GM23248 (cell line): Measurements from ENCODE around the gene SMIM3. TPM values are rescaled to one million over a fixed set of nuclear protein-coding genes. Genes with fewer than 3 reads are reported as not detected.
"Not testable (repeated sequence)": the region's sequence is repeated elsewhere in the genome, so short reads cannot be mapped to it uniquely, and the experiment has no call there.

Experiments used
- DNase-seq: peaks from one replicate; pipeline ENCODE4 v3.0.0-alpha.2; 2015
- H2AFZ ChIP-seq: fragments of 200-600 bp; sonication (generic); 2 replicates; pipeline ENCODE4 v1.6.1; 2016; ENCODE audit warnings: antibody characterized with exemption
- H3F3A ChIP-seq: fragments of 200-600 bp; sonication (generic); 2 replicates; pipeline ENCODE4 v1.6.1; 2016; ENCODE audit warnings: mild to moderate bottlenecking, antibody characterized with exemption, mixed run types; ENCODE audit not compliant: insufficient read depth
- H3K27ac ChIP-seq: fragments of 200-600 bp; sonication (generic); 2 replicates; pipeline ENCODE4 v1.5.1; 2016; ENCODE audit warnings: mild to moderate bottlenecking
- H3K27me3 ChIP-seq: fragments of 200-600 bp; sonication (generic); replicated peaks from 2 replicates; pipeline ENCODE4 v1.6.1; 2016; ENCODE audit warnings: mild to moderate bottlenecking; ENCODE audit not compliant: insufficient read depth
- H3K36me3 ChIP-seq: fragments of 200-600 bp; sonication (generic); 2 replicates; pipeline ENCODE4 v1.6.1; 2016; ENCODE audit warnings: low read depth, mild to moderate bottlenecking
- H3K4me1 ChIP-seq: fragments of 200-600 bp; sonication (generic); 2 replicates; pipeline ENCODE4 v1.6.1; 2016; ENCODE audit warnings: mild to moderate bottlenecking; ENCODE audit not compliant: insufficient read depth
- H3K4me2 ChIP-seq: fragments of 200-600 bp; sonication (generic); one replicate; pipeline ENCODE4 v1.6.1; 2016; ENCODE audit warnings: mild to moderate bottlenecking; ENCODE audit not compliant: unreplicated experiment
- H3K4me3 ChIP-seq: fragments of 200-600 bp; sonication (generic); 2 replicates; pipeline ENCODE4 v1.5.1; 2016; ENCODE audit warnings: mild to moderate bottlenecking
- H3K79me2 ChIP-seq: fragments of 200-600 bp; sonication (generic); 2 replicates; pipeline ENCODE4 v1.6.1; 2016; ENCODE audit warnings: mild to moderate bottlenecking; ENCODE audit not compliant: insufficient read depth
- H3K9ac ChIP-seq: fragments of 200-600 bp; sonication (generic); 2 replicates; pipeline ENCODE4 v1.6.1; 2016; ENCODE audit warnings: mild to moderate bottlenecking
- H3K9me2 ChIP-seq: fragments of 200-600 bp; sonication (generic); 2 replicates; pipeline ENCODE4 v1.6.1; 2016; ENCODE audit warnings: mixed run types, mild to moderate bottlenecking, moderate library complexity; ENCODE audit not compliant: insufficient read depth
- H3K9me3 ChIP-seq: fragments of 200-600 bp; sonication (generic); one replicate; pipeline ENCODE4 v1.6.1; 2017; ENCODE audit warnings: low read depth
- H4K20me1 ChIP-seq: fragments of 200-600 bp; sonication (generic); 2 replicates; pipeline ENCODE4 v1.6.0; 2016; ENCODE audit not compliant: insufficient read depth
- EZH2 ChIP-seq: fragments of 200-600 bp; sonication (generic); IDR thresholded peaks from 2 replicates; pipeline ENCODE4 v1.6.1; 2018; ENCODE audit warnings: antibody characterized with exemption, mild to moderate bottlenecking; ENCODE audit not compliant: insufficient read depth, poor library complexity, severe bottlenecking
- EZH2phosphoT487 ChIP-seq: fragments of 200-600 bp; sonication (generic); IDR thresholded peaks from 2 replicates; pipeline ENCODE4 v1.6.1; 2018; ENCODE audit warnings: antibody characterized with exemption, moderate library complexity, mild to moderate bottlenecking, low read depth; ENCODE audit not compliant: insufficient read depth
- WGBS, 2 experiments: methylation state at CpG; one replicate each; pipeline ENCODE4 v1.1.6; 2015 to 2017; ENCODE audit warnings: low lambda C conversion rate in 2 of 2, low coverage in 1 of 2; ENCODE audit errors: missing lambda C conversion rate in 2 of 2; 5-methylcytosine and 5-hydroxymethylcytosine counted together
- in situ Hi-C: fragments of 300-500 bp; cut with MboI; formaldehyde crosslinking; loops from 2 replicates; pipeline ENCODE4 v1.15.0; 2020
- polyA plus RNA-seq: library from polyadenylated mRNA; unstranded; fragments of >200 nt; fragmentation: Nextera tagmentation; extraction: Ambion mirVana; gene quantifications from 2 replicates; pipeline ENCODE4 v1.2.1, GENCODE V29; 2016
- total RNA-seq: library from RNA; depleted of rRNA; stranded (reverse); fragments of >200 nt; shearing (Covaris generic); gene quantifications from 2 replicates; pipeline ENCODE4 v1.2.3, GENCODE V29; 2014; rRNA removed

Gene SMIM3
- total and polyA plus RNA-seq, 2 experiments from 2014 or later, result 73.8 to 88.3 TPM

- no peak overlapping the region for H3K9ac ChIP-seq
- no peaks in the 10 kb centered on the region for H3K4me1 ChIP-seq
- H3K79me2 ChIP-seq, result no peaks in the 10 kb centered on the region
- no peak overlapping the region for H3K4me3 ChIP-seq
- WGBS, 2 experiments, result 87 to 88% methylated on average over 5 of the region's 5 CpGs
- no peaks in the 10 kb centered on the region for H3K9me2 ChIP-seq
- H3K27me3 ChIP-seq, result peaks cover 22% of the 10 kb centered on the region; the same call in 1 of the 2 replicates
- H2AFZ ChIP-seq, result no peak overlapping the region
- H3K27ac ChIP-seq, result no peak overlapping the region
- H3K36me3 ChIP-seq, result no peaks in the 10 kb centered on the region
- H3F3A ChIP-seq, result no peaks in the 10 kb centered on the region
- H4K20me1 ChIP-seq, result no peaks in the 10 kb centered on the region
- no peak for DNase-seq
- H3K4me2 ChIP-seq, result no peak overlapping the region
- no peaks in the 10 kb centered on the region for H3K9me3 ChIP-seq
- TF ChIP-seq EZH2 (no peak), EZH2phosphoT487 (no peak)
- in situ Hi-C loops, result no loop called here
Measured at GRCh38 chr5:150836064-150836463, 57.5 kb downstream of the SMIM3 start.

GRCh38 chr5:150836703-150837102 is 58.1 kb downstream of the SMIM3 start:
- 64 to 67% methylated on average over 3 of the region's 3 CpGs for WGBS, 2 experiments
- no peak overlapping the region for H3K4me3 ChIP-seq
- in situ Hi-C loops, result no loop called here

GRCh38 chr5:150845185-150845859 is 66.8 kb downstream of the SMIM3 start:
- 88 to 89% methylated on average over 27 to 31 of the region's 32 CpGs for WGBS, 2 experiments
- not testable (repeated sequence) for H3K9me2 ChIP-seq, H3K79me2 ChIP-seq, H3K9me3 ChIP-seq, H2AFZ ChIP-seq, H3K27me3 ChIP-seq, H3K4me1 ChIP-seq, H3K27ac ChIP-seq, H3K9ac ChIP-seq, H3K4me2 ChIP-seq, H4K20me1 ChIP-seq, H3K36me3 ChIP-seq, DNase-seq, H3F3A ChIP-seq, H3K4me3 ChIP-seq
- in situ Hi-C loops, result loop anchor here (10.0 kb wide), 1 partner anchor 281 kb away; no protein-coding TSS in a partner anchor

More at GRCh38 chr5:150836703-150837102, 58.1 kb downstream of the SMIM3 start:
- Histone ChIP-seq H3K9me2 (no peaks in the 10 kb centered on the region), H3K4me1 (no peaks in the 10 kb centered on the region), H3K27ac (no peak overlapping the region), H3K9me3 (no peaks in the 10 kb centered on the region), H3F3A (no peaks in the 10 kb centered on the region), H3K27me3 (peaks cover 22% of the 10 kb centered on the region; the same call in 1 of the 2 replicates), H3K9ac (no peak overlapping the region), H3K79me2 (no peaks in the 10 kb centered on the region), H3K4me2 (no peak overlapping the region), H4K20me1 (no peaks in the 10 kb centered on the region), H3K36me3 (no peaks in the 10 kb centered on the region), H2AFZ (no peak overlapping the region)
- DNase-seq, result peak; percentile 11
- no peak for TF ChIP-seq EZH2
- TF ChIP-seq EZH2phosphoT487, result no peak

GRCh38 chr5:150846308-150846653 is 67.7 kb downstream of the SMIM3 start, which contains the start of gene IRGM:
IRGM (plus strand) TSS chr5:150846521; CDS start chr5:150848124, 1,603 bp downstream.
- H3K4me2 ChIP-seq, H3K4me3 ChIP-seq: not testable (repeated sequence)

More at GRCh38 chr5:150846308-150846653, 67.7 kb downstream of the SMIM3 start, which contains the start of gene IRGM:
- not testable (repeated sequence) for H3K79me2 ChIP-seq, H3K36me3 ChIP-seq, H3K27ac ChIP-seq, H3K27me3 ChIP-seq, H4K20me1 ChIP-seq, H3K9me3 ChIP-seq, H3K9ac ChIP-seq, H3K4me1 ChIP-seq, H3K9me2 ChIP-seq, H2AFZ ChIP-seq, H3F3A ChIP-seq, DNase-seq
- in situ Hi-C loops, result loop anchor here (10.0 kb wide), 1 partner anchor 281 kb away; no protein-coding TSS in a partner anchor
- WGBS, 2 experiments, result 78 to 82% methylated on average over 3 of the region's 3 CpGs

Other genes with a start within 250 kb of the SMIM3 start
- 6.1 and 7.7 TPM in 2 replicates for gene SYNPO, start 138.1 kb upstream of the SMIM3 start, total RNA-seq
- gene SYNPO, start 138.1 kb upstream of the SMIM3 start, polyA plus RNA-seq, result 5.6 and 6.3 TPM in 2 replicates
- gene MYOZ3, start 117.5 kb upstream of the SMIM3 start, total RNA-seq, result 0.13 and 0.32 TPM in 2 replicates
- gene MYOZ3, start 117.5 kb upstream of the SMIM3 start, polyA plus RNA-seq, result 0.18 and 0.71 TPM in 2 replicates
- 24.6 and 25.8 TPM in 2 replicates for gene RBM22, start 77.7 kb upstream of the SMIM3 start, total RNA-seq
- gene RBM22, start 77.7 kb upstream of the SMIM3 start, polyA plus RNA-seq, result 35.5 and 36.7 TPM in 2 replicates
- gene DCTN4, start 19.7 kb upstream of the SMIM3 start, total RNA-seq, result 46.9 and 47.1 TPM in 2 replicates
- gene DCTN4, start 19.7 kb upstream of the SMIM3 start, polyA plus RNA-seq, result 30.1 and 34.5 TPM in 2 replicates
- not detected in 2 replicates for gene IRGM, start 67.8 kb downstream of the SMIM3 start, total RNA-seq
- not detected in 2 replicates for gene IRGM, start 67.8 kb downstream of the SMIM3 start, polyA plus RNA-seq
- 2.0 and 5.1 TPM in 2 replicates for gene ZNF300, start 126.2 kb downstream of the SMIM3 start, total RNA-seq
- 2.9 and 3.0 TPM in 2 replicates for gene ZNF300, start 126.2 kb downstream of the SMIM3 start, polyA plus RNA-seq
- gene GPX3, start 241.8 kb downstream of the SMIM3 start, total RNA-seq, result 2.4 and 3.0 TPM in 2 replicates
- 4.2 and 4.4 TPM in 2 replicates for gene GPX3, start 241.8 kb downstream of the SMIM3 start, polyA plus RNA-seq